GM12891 (cell line): ENCODE results near the gene RPL10.

Experiments used
- PAX5 ChIP-seq: IDR thresholded peaks from 2 replicates; pipeline ENCODE4 v1.6.1; 2011; ENCODE audit warnings: low read length, moderate library complexity, mild to moderate bottlenecking; ENCODE audit not compliant: insufficient read depth, severe bottlenecking
- POLR2A ChIP-seq: IDR thresholded peaks from 2 replicates; pipeline ENCODE4 v1.6.1; 2011; ENCODE audit warnings: low read depth, low read length, control low read depth
- POLR2AphosphoS5 ChIP-seq: IDR thresholded peaks from 2 replicates; pipeline ENCODE4 v1.6.1; 2011; ENCODE audit warnings: low read depth, low read length, control low read depth
- POU2F2 ChIP-seq: IDR thresholded peaks from 2 replicates; pipeline ENCODE4 v1.6.1; 2011; ENCODE audit warnings: low read depth, mild to moderate bottlenecking, control low read depth, low read length, moderate library complexity
- SPI1 ChIP-seq: IDR thresholded peaks from 2 replicates; pipeline ENCODE4 v1.6.1; 2011; ENCODE audit warnings: low read depth, low read length, control low read depth
- TAF1 ChIP-seq: IDR thresholded peaks from 2 replicates; pipeline ENCODE4 v1.6.1; 2011; ENCODE audit warnings: low read depth, low read length, control low read depth

DNA sequence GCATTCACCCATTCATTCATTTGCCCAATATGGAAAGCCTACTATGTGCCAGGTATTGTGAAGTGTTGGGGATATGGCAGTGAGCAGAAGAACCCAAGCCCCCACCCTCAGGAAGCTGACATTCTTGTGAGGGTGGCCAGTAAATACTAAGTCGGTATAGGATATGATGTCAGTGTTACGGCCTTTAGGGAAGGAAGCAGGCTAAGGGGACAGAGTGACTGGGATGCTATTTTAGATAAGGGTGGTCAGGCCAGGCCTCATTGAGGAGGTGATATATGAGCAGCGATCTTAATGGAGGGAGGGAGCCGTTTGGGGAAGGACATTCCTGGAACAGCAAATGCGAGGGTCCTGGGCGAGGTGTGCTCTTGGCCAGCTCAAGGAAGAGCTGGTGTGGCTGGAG lies 32.3 kb downstream of the RPL10 start:
- TF ChIP-seq POLR2A (no peak), POLR2AphosphoS5 (no peak), TAF1 (no peak), SPI1 (no peak), POU2F2 (no peak), PAX5 (no peak)
